Measurements from ENCODE around the gene RAD51D.

The RAD51D gene

DNA sequence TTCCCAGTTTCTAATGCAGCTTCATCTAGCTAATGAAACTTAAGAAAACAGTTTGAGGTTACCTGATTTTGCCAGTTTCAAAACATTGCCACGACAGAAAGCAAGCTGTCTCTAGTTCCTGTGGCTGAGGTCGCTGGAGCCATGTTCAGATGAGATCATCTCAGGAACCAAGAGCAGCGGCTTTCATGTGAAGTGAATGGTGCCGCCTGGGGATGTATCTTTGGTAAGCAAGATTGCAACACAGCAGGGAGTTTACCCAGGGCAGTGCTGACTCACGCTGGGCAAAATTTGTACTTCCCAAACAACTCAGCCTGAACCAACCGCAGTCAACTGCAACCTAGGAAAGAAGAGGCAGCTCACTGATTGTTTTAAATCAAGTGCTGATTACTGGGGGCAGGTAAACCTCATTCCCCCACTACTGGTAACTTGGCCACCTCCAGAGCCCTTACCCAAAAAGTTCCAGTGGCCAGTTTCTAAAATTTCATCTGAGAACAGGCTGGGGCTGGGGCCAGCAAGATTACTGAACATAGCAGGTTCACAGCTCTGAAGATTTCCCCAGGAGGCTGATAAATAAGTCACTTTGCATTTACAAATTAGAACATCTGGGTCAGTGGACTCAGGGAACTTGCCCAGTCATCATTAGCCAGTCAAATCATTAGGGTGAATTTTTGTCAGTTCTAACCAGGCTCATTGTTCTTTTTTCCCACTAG lies 56.0 kb downstream of the RAD51D start, which contains the start of gene RFFL:
Gene RFFL (minus strand): TSS at position 194 of the 710 bp plus-strand sequence. CDS start 37,154 bp downstream, outside the sequence.
- peak within 1 kb of the TSS; percentile 22 for H3K4me3 ChIP-seq (ENCODE audit: control insufficient read depth, low read depth, low read length)

DNA sequence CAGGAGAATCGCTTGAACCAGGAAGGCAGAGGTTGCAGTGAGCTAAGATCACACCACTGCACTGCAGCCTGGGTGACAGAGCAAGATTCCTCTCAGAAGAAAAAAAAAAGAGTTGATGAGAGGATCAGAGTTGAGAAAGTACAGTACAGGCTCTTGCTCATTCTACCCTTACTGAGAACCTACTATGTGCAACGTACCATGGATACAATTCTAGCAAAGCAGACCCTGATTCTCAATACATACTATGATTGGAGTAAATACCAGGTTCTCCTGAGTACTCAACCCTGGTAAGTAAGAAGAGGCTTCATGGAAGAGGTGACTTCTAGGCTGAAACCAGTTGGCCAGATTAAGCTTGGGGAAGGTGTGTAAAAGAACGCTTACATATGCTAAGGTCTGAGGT lies 57.4 kb downstream of the RAD51D start:
- TF ChIP-seq, protein P1, sequence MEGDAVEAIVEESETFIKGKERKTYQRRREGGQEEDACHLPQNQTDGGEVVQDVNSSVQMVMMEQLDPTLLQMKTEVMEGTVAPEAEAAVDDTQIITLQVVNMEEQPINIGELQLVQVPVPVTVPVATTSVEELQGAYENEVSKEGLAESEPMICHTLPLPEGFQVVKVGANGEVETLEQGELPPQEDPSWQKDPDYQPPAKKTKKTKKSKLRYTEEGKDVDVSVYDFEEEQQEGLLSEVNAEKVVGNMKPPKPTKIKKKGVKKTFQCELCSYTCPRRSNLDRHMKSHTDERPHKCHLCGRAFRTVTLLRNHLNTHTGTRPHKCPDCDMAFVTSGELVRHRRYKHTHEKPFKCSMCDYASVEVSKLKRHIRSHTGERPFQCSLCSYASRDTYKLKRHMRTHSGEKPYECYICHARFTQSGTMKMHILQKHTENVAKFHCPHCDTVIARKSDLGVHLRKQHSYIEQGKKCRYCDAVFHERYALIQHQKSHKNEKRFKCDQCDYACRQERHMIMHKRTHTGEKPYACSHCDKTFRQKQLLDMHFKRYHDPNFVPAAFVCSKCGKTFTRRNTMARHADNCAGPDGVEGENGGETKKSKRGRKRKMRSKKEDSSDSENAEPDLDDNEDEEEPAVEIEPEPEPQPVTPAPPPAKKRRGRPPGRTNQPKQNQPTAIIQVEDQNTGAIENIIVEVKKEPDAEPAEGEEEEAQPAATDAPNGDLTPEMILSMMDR (IDR thresholded peaks at IDR 0.05; ENCODE audit: control insufficient read depth, insufficient read depth, low read depth, low read length, missing control alignments) = no peak
- no peak overlapping the region for H3K4me3 ChIP-seq (ENCODE audit: control insufficient read depth, low read depth, low read length)
- no peak for DNase-seq (ENCODE audit: low read depth)

More for the DNA sequence above, 56.0 kb downstream of the RAD51D start, which contains the start of gene RFFL:
- TF ChIP-seq, protein P1 (IDR thresholded peaks at IDR 0.05; ENCODE audit: control insufficient read depth, insufficient read depth, low read depth, low read length, missing control alignments) = no peak
- peak; percentile 93 for DNase-seq (ENCODE audit: low read depth)

DNA sequence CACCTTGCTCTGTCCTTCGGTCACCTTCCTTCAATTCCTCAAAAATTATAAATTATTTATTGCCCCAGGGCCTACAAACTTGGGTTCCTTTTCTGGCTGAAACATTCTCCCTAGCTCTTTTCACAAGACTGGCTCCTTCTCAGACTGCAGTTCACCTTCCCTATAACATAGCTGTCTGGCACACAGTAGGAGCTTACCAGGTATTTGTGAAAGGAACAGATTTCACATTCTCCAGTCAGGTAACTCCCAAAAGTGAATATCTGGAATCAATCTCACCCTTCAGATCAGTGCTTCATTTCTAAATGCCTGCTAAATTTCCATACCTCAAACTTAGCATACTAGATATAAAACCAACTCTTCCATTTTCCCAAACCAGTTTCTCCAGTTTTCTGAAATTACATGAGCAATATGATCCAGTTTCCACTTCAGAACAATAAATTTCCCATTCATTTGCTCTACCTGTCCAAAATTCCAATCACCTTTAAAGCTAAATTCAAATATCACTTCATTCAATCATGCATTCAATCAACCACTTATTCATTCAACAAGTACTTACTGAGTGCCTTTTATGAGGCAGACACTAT lies 62.2 kb downstream of the RAD51D start:
- no peak for DNase-seq (ENCODE audit: low read depth)
- H3K4me3 ChIP-seq (ENCODE audit: control insufficient read depth, low read depth, low read length) = no peak overlapping the region
- TF ChIP-seq, protein P1 (IDR thresholded peaks at IDR 0.05; ENCODE audit: control insufficient read depth, insufficient read depth, low read depth, low read length, missing control alignments) = no peak

DNA sequence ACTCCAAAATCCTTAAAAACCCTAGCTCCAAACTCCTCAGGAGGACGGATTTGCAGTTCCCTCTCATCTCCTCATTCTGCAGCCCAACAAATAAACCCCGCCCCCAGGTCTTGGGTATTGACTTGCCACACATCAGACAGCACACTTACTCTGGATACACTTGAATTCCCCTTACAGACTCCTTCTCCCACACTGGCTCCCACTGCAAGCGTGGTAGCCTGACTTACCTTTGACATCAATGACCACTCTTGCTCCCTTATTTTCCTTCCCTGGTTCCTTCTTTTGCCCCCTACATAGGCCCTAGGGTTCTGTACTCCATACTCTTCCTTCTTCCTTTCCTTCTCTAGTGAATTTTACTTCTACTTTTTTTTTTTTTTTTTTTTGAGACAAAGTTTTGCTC lies 63.6 kb downstream of the RAD51D start:
- DNase-seq (ENCODE audit: low read depth) = no peak
- H3K4me3 ChIP-seq (ENCODE audit: control insufficient read depth, low read depth, low read length) = no peak overlapping the region
- TF ChIP-seq, protein P1 (IDR thresholded peaks at IDR 0.05; ENCODE audit: control insufficient read depth, insufficient read depth, low read depth, low read length, missing control alignments) = no peak

DNA sequence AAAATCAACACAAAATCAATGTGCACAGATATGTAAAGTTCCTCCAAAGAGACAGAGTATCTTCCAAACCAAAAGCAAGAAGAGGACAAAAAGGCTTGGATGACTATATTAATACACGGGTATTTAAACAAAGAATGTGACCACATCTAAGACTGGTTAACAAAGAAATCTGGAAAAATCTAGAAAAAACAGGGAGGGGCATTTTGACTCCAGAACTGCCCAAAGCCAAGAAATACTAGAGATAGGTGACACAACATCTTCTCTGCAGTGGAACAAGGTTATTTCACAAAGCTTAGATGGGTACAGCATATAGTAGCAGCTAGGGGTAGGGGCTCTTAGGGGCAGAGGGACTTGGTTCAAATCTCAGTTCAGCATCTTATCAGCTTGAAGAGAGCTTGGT lies 66.5 kb downstream of the RAD51D start:
- no peak for DNase-seq (ENCODE audit: low read depth)
- TF ChIP-seq, protein P1 (IDR thresholded peaks at IDR 0.05; ENCODE audit: control insufficient read depth, insufficient read depth, low read depth, low read length, missing control alignments) = no peak
- no peak overlapping the region for H3K4me3 ChIP-seq (ENCODE audit: control insufficient read depth, low read depth, low read length)

DNA sequence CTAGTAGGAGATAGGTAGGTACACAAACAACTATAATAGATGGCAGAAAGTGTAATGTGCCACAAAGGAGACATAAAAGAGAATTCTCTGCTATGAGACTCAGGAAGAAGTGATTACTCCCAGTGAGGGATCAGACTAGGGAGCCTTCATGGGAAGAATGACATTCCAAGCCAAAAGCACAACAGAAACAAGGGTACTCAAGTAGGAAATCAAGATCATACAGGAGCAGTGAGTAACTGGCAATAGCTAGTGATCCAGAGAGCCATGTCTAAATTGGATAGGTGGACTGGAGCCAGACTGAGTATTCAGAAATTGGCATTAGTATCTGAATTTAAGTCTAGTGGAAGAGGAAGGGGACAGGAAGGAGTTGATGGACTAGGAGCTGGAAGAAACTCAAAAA lies 66.9 kb downstream of the RAD51D start:
- DNase-seq (ENCODE audit: low read depth) = no peak
- no peak overlapping the region for H3K4me3 ChIP-seq (ENCODE audit: control insufficient read depth, low read depth, low read length)
- TF ChIP-seq, protein P1 (IDR thresholded peaks at IDR 0.05; ENCODE audit: control insufficient read depth, insufficient read depth, low read depth, low read length, missing control alignments) = no peak
